Mammary epithelial cell (primary cell): Measurements from ENCODE around the gene DOK6.

Experiments used
- EZH2 ChIP-seq: IDR thresholded peaks from 2 replicates; pipeline ENCODE4 v1.6.1; 2012; ENCODE audit warnings: low read length, inconsistent platforms, borderline replicate concordance
- TF ChIP-seq, protein P1 (sequence below), 2 donors: IDR thresholded peaks in 1 of 2; conservative IDR thresholded peaks in 1 of 2; 2 replicates each; pipeline ENCODE4 v1.5.1; 2011 to 2012; ENCODE audit warnings: inconsistent platforms in 2 of 2, low read length in 2 of 2, mild to moderate bottlenecking in 2 of 2, control low read depth in 1 of 2, low read depth in 1 of 2; ENCODE audit not compliant: insufficient read depth in 1 of 2; ENCODE audit errors: extremely low read depth in 1 of 2

- TF ChIP-seq, protein P1, sequence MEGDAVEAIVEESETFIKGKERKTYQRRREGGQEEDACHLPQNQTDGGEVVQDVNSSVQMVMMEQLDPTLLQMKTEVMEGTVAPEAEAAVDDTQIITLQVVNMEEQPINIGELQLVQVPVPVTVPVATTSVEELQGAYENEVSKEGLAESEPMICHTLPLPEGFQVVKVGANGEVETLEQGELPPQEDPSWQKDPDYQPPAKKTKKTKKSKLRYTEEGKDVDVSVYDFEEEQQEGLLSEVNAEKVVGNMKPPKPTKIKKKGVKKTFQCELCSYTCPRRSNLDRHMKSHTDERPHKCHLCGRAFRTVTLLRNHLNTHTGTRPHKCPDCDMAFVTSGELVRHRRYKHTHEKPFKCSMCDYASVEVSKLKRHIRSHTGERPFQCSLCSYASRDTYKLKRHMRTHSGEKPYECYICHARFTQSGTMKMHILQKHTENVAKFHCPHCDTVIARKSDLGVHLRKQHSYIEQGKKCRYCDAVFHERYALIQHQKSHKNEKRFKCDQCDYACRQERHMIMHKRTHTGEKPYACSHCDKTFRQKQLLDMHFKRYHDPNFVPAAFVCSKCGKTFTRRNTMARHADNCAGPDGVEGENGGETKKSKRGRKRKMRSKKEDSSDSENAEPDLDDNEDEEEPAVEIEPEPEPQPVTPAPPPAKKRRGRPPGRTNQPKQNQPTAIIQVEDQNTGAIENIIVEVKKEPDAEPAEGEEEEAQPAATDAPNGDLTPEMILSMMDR (conservative IDR thresholded peaks at IDR 0.05 in 1 of 2, IDR thresholded peaks at IDR 0.05 in 1 of 2; ENCODE audit: extremely low read depth in 1 of 2, insufficient read depth in 1 of 2, low read depth in 1 of 2, low read length in 2 of 2): no peak
- no peak for TF ChIP-seq EZH2
Measured at GRCh38 chr18:69876490-69876889, 475.8 kb downstream of the DOK6 start.
